Measurements from ENCODE around the gene TCF3. TPM values are rescaled to one million over a fixed set of nuclear protein-coding genes. Genes with fewer than 3 reads are reported as not detected.
A peak's percentile ranks its signal among the peaks of the same experiment; 100 is the strongest.
"Not testable (repeated sequence)": the region's sequence is repeated elsewhere in the genome, so short reads cannot be mapped to it uniquely, and the experiment has no call there.

Gene TCF3
- total RNA-seq, 1 experiment from 2014 or later, result 128 TPM

GRCh38 chr19:1653300-1653628 is 849 bp upstream of the TCF3 start:
- DNase-seq (ENCODE audit: low read depth), result no peak

- DNase-seq (ENCODE audit: low read depth), result no peak
Measured at GRCh38 chr19:1651568-1652291, 685 bp downstream of the TCF3 start.

GRCh38 chr19:1650650-1651567 is 1.5 kb downstream of the TCF3 start:
- DNase-seq (ENCODE audit: low read depth), result peak; percentile 13

- no peak for DNase-seq (ENCODE audit: low read depth)
Measured at GRCh38 chr19:1649706-1650649, 2.4 kb downstream of the TCF3 start.

- no peak for DNase-seq (ENCODE audit: low read depth)
Measured at GRCh38 chr19:1648920-1649541, 3.4 kb downstream of the TCF3 start.

GRCh38 chr19:1648459-1648849 is 4.0 kb downstream of the TCF3 start:
- no peak for DNase-seq (ENCODE audit: low read depth)

- DNase-seq (ENCODE audit: low read depth), result no peak
Measured at GRCh38 chr19:1647501-1648458, 4.6 kb downstream of the TCF3 start.

GRCh38 chr19:1646659-1647453 is 5.6 kb downstream of the TCF3 start:
- no peak for DNase-seq (ENCODE audit: low read depth)

- no peak for DNase-seq (ENCODE audit: low read depth)
Measured at GRCh38 chr19:1646149-1646548, 6.3 kb downstream of the TCF3 start.

GRCh38 chr19:1645299-1645698 is 7.1 kb downstream of the TCF3 start:
- no peak for DNase-seq (ENCODE audit: low read depth)

- no peak for DNase-seq (ENCODE audit: low read depth)
Measured at GRCh38 chr19:1644070-1644469, 8.3 kb downstream of the TCF3 start.

GRCh38 chr19:1640893-1641448 is 11.4 kb downstream of the TCF3 start:
- not testable (repeated sequence) for DNase-seq (ENCODE audit: low read depth)

GRCh38 chr19:1636325-1637236 is 15.8 kb downstream of the TCF3 start:
- no peak for DNase-seq (ENCODE audit: low read depth)

- no peak for DNase-seq (ENCODE audit: low read depth)
Measured at GRCh38 chr19:1634938-1635243, 17.5 kb downstream of the TCF3 start.

- DNase-seq (ENCODE audit: low read depth), result no peak
Measured at GRCh38 chr19:1634242-1634937, 18.0 kb downstream of the TCF3 start.

- no peak for DNase-seq (ENCODE audit: low read depth)
Measured at GRCh38 chr19:1633269-1633826, 19.1 kb downstream of the TCF3 start.
